Testis (tissue), 2 donors: ENCODE measurements around the gene FSIP1.

ENCODE experiments used
- CTCF ChIP-seq, 3 experiments: fragments of 450-650 bp in 2 of 3; fragments of 200-600 bp in 1 of 3; sonication (generic) in 1 of 3; IDR thresholded peaks; one replicate each; pipeline ENCODE4 v1.5.1; 2016 to 2019; ENCODE audit warnings: antibody characterized with exemption in 3 of 3, mild to moderate bottlenecking in 2 of 3, moderate library complexity in 1 of 3
- POLR2A ChIP-seq: fragments of 450-650 bp; IDR thresholded peaks from one replicate; pipeline ENCODE4 v1.6.1; 2017; ENCODE audit warnings: antibody characterized with exemption, mild to moderate bottlenecking, moderate library complexity

GRCh38 chr15:39587096-39587721 lies 195.4 kb downstream of the FSIP1 start:
- no peak for TF ChIP-seq CTCF (IDR thresholded peaks at IDR 0.05)
- no peak for TF ChIP-seq POLR2A
